Eye (tissue), 1 donor: ENCODE data around the gene MPRIP.

Experiments used
- DNase-seq: peaks from one replicate; pipeline ENCODE4 v3.0.0-alpha.2; 2015

Gene MPRIP

DNA sequence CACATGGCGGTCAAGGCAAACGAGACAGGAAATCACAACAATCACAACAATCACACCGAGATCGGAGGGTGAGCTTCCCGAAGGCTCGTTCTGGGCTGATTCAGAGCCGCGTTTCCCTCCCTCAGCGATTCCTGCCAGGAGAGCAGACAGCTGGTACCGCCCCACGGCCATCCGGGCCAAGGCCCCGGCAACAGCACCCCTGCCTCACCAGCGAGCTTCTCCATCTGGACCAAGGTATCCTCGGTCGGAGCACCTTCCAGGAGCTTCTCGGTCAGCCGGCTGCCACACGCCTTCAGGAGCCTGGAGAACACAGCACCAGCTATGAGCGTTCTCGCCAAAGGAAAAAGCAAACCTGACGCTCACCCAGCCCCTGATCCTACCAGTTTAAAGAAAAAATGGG, 179.1 kb downstream of the MPRIP start:
- no peak for DNase-seq

DNA sequence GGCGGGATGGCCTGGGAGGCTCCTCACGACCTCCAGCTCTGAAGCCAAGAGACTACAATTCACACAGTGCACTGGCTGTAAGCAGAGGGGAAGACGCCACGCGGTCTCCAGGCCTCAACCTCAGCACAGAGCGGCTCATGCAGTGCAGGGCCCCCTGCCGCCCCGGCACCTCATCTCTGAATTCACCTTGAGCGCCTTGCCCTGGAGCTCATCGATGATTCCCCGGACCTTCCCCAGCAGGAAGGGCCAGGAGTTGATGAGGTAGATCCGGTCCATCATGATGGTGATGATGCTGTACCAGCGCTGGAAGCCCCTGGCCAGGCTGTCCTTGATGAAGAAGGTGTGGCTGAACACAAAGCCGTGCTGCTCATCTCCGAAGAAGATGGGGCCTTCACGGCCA, 181.5 kb downstream of the MPRIP start:
- no peak for DNase-seq

DNA sequence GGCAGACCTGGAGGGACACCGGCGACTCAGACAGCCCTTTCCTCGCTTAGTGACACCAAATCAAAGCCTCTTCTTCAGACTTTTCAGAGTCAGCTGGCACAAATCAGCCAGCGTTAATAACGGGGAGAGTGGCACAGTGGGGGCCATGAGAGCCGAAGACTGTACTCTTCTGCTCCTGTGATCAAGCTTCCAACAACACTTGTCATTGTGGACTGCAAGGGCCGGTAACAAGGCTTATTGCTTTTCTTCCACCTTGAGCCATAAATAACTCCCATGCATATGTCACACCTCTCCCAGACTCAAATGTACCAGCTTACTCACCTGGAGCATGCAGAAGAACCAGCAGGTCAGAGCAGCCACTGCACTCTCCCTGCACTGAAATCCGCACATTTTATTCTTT, 181.9 kb downstream of the MPRIP start:
- DNase-seq: peak; percentile 32

DNA sequence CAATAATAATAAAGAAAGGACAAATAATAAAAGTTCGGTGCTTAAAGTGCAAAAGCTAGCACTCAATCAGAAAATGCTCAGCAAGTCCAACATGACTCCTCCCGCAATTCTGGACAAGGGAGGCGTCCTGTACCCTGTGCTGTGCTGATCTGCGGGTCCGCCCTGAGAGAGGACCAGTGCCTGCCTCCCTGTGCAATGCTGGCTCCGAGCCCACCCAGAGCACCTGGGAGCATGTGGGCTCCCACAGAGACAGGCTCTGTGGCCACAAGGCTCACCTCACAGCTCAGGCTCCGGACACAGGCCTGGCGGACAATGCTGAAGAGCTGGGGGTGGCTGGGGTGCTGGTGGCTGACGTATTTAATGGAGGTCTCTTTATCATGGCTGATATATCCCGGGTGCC, 183.6 kb downstream of the MPRIP start:
- DNase-seq: no peak

DNA sequence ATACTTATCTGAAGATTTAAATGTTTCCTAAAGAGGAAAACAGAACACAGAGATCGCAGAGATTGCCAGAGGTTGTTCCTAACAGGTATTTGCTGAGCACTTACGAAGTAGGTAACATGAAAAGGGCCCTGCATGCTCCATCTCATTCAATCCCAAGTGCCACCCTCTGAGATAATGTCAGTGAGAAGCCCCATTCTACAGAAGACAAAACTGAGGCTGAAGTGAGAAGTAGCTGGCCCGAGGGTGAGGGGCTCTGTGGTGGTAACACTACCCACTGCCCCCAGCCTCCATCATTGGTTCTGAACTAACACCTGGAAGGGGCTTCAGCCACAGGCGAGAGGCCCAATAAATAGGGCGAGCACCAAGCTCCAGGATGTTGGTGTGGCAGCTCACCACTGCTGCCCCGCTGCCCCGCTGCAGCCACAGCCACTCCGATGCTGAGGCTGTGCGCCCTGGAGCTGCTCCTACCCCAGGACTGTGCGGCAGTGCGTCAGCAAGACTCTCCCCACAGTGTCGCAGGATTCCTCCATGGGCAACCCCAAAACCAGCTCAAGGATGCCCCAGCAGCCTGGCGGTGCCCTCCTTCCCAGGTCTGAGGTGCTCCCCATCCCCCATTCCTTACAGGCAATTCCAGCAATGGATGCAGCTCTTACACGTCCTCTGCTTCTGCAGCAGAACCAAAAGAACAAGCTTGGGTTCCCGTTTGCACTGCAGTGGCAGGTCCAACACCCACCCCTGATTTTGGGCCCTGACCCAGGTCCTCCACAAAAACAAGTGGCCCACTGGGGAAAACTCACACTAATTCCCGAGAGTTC, 184.4 kb downstream of the MPRIP start:
- DNase-seq: no peak

GRCh38 chr17:17227608-17228520, 185.6 kb downstream of the MPRIP start:
- DNase-seq: no peak

DNA sequence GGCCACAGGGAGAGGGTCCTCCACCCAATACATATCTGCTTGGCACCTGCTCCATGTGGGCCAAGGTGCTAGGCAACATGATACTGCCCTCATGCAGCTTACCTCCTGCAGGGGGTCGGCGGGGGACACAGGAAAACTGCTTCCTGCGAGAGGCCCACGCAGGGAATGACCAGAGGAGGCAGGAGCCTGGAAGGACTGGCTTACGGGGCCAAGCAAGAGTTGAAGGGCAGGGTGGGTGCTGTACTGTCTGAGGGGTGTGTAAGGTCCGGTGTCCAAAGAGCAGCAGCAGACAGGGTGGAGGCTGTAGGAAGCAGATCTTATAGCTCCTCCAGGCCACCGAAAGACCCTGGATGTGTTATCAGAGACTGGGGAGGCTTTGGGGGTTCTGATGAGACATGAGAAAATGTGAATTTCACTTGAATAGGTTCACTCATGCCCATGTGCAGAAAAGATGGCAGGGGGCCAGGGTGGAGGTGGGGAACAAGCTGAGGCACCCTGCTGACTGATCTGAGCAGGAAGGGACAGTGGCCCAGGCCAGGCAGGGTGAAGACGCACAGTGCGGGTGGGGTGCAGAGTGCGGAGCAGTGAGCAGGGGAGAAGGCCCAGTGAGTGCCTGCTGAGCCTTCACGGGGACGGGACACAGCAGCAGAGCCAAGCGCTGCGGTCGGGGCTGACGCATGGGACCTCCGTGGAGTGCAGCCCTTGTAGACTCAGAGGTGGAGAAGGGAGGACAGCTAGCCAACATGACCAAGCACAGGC, 186.4 kb downstream of the MPRIP start:
- no peak for DNase-seq

DNA sequence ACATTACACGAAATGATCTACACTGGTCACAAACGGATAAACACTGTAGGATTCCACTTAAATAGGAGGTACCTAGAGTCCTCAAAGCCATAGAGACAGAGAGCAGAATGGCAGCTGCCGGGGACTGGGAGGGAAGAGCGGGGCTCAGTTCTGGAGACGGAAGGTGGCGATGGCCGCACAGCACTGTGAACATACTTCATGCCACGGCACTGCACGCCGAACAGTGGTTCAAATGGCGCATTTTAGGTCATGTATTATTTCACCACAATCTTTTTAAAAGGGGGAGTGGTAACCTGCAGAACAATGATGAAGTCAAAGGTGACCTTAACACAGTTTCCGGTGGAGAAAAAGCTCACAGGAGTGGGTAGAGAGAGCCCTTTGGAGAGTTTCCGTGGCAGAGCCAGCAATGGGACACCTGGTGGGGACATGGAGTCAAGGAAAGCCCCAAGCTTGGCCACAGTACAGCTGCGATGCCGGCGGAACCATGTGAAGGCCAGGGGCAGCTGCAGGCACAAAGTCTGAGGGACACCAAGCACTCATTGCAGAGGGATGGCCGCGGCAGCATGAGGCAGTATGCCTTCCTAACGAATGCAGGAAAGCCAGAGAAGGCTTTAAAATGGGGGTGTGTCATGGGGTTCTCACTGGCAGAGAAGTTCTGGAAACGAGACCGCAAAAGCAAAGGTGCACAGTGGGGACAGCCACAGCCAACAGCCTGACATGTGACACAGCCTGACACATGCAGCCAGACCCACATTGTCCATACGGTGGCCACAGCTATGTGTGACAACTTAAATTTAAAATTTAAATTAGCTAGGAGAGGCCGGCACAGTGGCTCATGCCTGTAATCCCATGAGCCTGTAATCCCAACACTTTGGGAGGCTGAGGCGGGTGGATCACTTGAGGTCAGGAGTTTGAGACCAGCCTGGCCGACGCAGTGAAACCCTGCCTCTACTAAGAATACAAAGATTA, 187.4 kb downstream of the MPRIP start:
- no peak for DNase-seq

DNA sequence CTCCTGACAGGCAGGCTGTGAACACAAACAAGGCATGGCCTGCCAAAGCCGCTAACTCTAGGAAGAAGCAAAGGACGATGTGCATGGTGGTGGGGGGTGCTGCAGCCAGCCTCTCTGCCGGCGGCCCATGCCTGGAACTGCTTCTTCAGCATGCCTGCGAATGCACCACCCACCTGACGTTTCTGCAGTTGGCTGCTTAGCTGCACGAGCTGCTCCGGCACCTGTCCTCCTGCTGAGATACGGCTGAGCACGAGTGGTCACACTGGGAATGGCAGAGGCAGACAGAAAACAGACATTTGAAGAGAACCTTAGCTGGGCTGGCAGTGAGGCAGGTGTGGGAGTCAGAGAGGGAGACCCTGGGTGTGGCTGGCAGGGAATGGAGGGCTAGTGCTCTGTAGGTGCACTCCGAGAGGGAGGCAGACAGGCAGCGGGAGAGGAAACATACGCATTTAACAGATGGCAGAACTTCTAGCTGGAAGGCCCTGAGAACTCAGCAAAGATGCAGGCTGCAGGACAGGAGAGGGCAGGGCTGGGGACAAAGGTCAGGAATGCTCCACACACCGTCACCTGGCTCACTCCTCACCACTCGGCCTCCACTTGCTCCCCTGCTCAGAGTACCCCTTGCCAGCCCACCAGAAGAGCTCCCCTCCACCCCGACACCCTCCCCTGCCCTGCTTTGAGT, 189.5 kb downstream of the MPRIP start:
- no peak for DNase-seq

GRCh38 chr17:17232303-17232621, 190.0 kb downstream of the MPRIP start:
- DNase-seq: no peak

GRCh38 chr17:17235212-17236174, 193.2 kb downstream of the MPRIP start:
- DNase-seq: peak; percentile 37

GRCh38 chr17:17236295-17237025, 194.2 kb downstream of the MPRIP start:
- peak; percentile 69 for DNase-seq

DNA sequence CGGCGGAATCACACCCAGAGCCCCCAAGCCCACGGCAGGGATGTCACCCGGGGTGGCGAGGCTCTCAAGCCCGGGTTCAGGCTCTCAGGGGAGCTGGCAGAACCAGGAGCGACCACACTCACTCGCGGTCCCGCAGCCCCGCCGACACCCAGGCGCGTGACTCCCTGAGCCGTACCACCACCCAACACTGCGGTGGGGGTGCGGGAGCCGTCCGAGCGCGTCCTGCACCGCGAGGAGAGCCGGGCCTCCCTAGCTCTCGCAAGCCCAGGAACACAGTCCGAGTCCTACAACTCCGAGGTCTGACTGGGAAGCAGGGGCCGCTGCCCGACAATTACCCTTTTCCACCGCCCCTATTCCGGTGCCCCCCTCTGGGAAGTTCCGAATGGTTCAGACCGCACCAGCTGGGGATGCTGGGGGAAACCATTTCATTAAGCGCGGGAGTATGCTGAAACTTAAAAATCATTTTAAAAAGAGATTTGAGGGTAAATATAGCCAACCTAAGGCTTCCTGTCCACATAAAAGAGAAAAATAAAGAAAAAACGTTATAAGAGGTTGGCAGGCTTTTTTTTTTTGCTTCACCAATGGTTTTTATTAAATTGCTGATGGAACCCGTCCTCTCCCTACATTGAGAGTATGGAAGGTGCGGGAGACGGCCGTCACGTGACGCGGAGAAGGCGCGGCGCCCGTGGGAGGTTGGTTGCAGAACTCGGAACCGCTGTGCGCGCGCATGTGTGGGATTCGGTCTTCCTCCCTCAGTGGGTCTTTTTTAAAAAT, 195.0 kb downstream of the MPRIP start, which contains the start of gene FLCN:
Gene FLCN (minus strand): TSS at position 143 of the 774 bp plus-strand sequence. CDS start 9,031 bp downstream, outside the sequence.
- DNase-seq: peak; percentile 97

DNA sequence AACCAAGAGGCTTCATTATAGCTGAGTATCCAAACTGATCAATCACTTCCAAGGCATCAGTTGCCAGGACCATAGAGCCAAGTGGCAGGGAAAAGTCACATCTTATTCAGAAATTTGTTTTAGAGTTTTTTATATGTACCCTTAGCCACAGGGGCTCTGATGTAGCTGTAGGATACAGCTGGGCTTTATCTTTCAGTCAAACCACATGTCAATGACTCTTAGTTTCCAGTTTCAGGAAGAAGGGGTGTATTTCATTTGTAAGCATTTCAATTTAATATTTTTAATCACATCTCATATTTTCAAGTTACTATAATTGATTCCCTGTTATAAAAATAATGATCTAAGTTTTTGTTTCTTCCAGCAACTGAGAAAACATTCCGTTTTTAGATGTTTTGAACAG, 197.6 kb downstream of the MPRIP start:
- no peak for DNase-seq

DNA sequence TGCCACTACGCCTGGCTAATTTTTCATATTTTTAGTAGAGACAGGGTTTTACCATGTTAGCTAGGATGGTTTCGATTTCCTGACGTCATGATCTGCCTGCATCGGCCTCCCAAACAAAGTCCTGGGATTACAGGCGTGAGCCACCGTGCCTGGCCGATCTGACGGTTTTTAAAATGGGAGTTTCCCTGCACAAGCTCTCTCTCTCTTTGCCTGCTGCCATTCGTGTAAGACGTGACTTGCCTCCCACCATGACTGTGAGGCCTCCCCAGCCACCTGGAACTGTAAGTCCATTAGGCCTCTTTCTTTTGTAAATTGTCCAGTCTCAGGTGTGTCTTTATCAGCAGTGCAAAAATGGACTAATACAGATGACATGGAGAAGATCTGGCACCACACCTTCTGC, 199.4 kb downstream of the MPRIP start:
- no peak for DNase-seq

DNA sequence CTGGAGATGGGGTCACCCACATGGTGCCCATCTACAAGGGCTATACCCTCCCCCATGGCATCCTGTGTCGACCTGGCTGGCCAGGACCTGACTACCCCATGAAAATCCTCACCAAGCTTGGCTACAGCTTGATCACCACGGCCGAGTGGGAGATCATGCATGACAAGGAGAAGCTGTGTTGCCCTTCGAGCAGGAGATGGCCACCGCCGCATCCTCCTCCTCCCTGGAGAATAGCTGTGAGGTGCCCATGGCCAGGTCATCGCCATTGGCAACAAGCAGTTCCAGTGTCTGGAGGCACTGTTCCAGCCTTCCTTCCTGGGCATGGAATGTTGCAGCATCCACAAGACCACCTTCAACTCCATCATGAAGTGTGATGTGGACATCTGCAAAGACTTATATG, 200.0 kb downstream of the MPRIP start:
- DNase-seq: no peak
